Measurements from ENCODE around the gene ADCY4. TPM values are rescaled to one million over a fixed set of nuclear protein-coding genes. Genes with fewer than 3 reads are reported as not detected.
A peak's percentile ranks its signal among the peaks of the same experiment; 100 is the strongest.

ADCY4 gene
- total and polyA plus RNA-seq, 2 of the 13 experiments (the other 11 are each of a cell fraction or from before 2014, with no cell fraction given): 0.03 TPM; not detected in 1

DNA sequence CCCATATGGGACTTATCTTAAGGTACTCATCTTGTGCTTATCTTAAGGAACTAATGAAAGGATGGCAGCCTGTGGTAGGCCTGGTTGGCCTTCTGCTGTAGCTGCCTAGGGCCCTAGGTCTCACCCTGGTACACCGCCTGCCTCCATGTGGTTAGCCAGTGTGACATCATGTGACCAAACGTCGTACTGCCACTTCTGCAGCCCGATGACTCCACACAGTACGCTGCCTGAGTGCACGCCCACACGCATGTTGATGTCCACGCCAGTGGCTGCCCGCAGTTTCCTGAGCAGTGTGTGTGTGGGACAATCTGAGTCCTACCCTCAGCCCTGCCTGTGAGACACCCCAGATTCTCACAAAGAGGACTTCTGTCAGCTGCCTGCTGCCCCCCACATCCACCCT is 5.1 kb downstream of the ADCY4 start:
- Histone ChIP-seq H3K79me2 (ENCODE audit: insufficient read depth, low read length) (no peaks in the 10 kb centered on the region), H3K9me3 (ENCODE audit: low read length) (no peaks in the 10 kb centered on the region), H3K4me2 (ENCODE audit: low read depth, low read length) (no peak overlapping the region), H4K20me1 (ENCODE audit: insufficient read depth, low read length) (no peaks in the 10 kb centered on the region), H3K27ac (ENCODE audit: extremely low read length, insufficient read depth, low read length) (no peak overlapping the region), H2AFZ (ENCODE audit: low read length) (no peak overlapping the region), H3K4me1 (ENCODE audit: insufficient read depth, low read length) (peaks cover 31% of the 10 kb centered on the region), H3K36me3 (replicated peaks in 1 of 2; ENCODE audit: control insufficient read depth in 1 of 2, insufficient read depth in 2 of 2, low read length in 2 of 2) (no peaks in the 10 kb centered on the region), H3K27me3 (ENCODE audit: control insufficient read depth in 1 of 2, insufficient read depth in 2 of 2, low read length in 2 of 2) (peaks cover 32 to 82% of the 10 kb centered on the region in 2 experiments), H3K9ac (ENCODE audit: insufficient read depth, low read depth, low read length) (no peak overlapping the region), H3K4me3 (replicated peaks in 1 of 3; ENCODE audit: insufficient read depth in 1 of 3, low read depth in 2 of 3, low read length in 3 of 3) (no peak overlapping the region)
- FAIRE-seq (no peak), DNase-seq (ENCODE audit: low spot score) (no peak), ATAC-seq (no peak)
- ChIA-PET CTCF (ENCODE audit: low intra/inter-chr PET ratio, low total read pairs) (interaction anchor here (10.2 kb wide), 1 partner anchor 104 kb away, joined by 235 read pairs; the partner anchor contains the start of genes CBLN3 and KHNYN), POLR2A (interaction anchor here (0.9 to 3.1 kb wide), 5 partner anchors 87 to 134 kb away, joined by 3 to 14 read pairs (median 4); partner anchors contain the start of genes CBLN3, KHNYN, TINF2 and TM9SF1)
- no TSS peak for BruUV-seq (replicated peaks)
- intact Hi-C loops (cut with micrococcal nuclease; ENCODE audit: unreplicated experiment): loop anchor here (5.0 kb wide), 1 partner anchor 1562 kb away; the partner anchor contains the start of gene OXA1L
- WGBS (ENCODE audit: low lambda C conversion rate): 50% methylated on average over 9 of the region's 9 CpGs
- in situ Hi-C loops (cut with HindIII; ENCODE audit: extremely low pct_ligation_motif_present, low pct_unique_long_range_greater_than_20kb): loop anchor here (5.0 kb wide), 1 partner anchor 103 kb away; no protein-coding TSS in a partner anchor
- TF ChIP-seq ZNF709 (CRISPR knock-in tag; IDR thresholded peaks at IDR 0.05) (0 out of 2 replicates have a peak, but pooled peaks have one; percentile 15), HNF4G (IDR thresholded peaks at IDR 0.05; ENCODE audit: borderline replicate concordance, low read depth, low read length) (no peak), HNF4G (CRISPR knock-in tag; IDR thresholded peaks at IDR 0.05; ENCODE audit: borderline replicate concordance, low read depth) (no peak), CREB1 (IDR thresholded peaks at IDR 0.05) (peak; percentile 47), CREB1 (CRISPR knock-in tag; IDR thresholded peaks at IDR 0.05) (no peak), ZNF563 (CRISPR knock-in tag; IDR thresholded peaks at IDR 0.05) (peak; percentile 24; the same call in 1 of the 2 replicates), NCOA2 (CRISPR knock-in tag; IDR thresholded peaks at IDR 0.05) (no peak), ZNF768 (CRISPR knock-in tag; IDR thresholded peaks at IDR 0.05) (0 out of 2 replicates have a peak, but pooled peaks have one; percentile 27), EED (CRISPR knock-in tag; IDR thresholded peaks at IDR 0.05) (0 out of 2 replicates have a peak, but pooled peaks have one; percentile 44), ZBTB38 (CRISPR knock-in tag; IDR thresholded peaks at IDR 0.05) (0 out of 2 replicates have a peak, but pooled peaks have one; percentile 41), ZZZ3 (CRISPR knock-in tag; IDR thresholded peaks at IDR 0.05; ENCODE audit: borderline replicate concordance) (no peak)
- TF ChIP-seq, protein P1, sequence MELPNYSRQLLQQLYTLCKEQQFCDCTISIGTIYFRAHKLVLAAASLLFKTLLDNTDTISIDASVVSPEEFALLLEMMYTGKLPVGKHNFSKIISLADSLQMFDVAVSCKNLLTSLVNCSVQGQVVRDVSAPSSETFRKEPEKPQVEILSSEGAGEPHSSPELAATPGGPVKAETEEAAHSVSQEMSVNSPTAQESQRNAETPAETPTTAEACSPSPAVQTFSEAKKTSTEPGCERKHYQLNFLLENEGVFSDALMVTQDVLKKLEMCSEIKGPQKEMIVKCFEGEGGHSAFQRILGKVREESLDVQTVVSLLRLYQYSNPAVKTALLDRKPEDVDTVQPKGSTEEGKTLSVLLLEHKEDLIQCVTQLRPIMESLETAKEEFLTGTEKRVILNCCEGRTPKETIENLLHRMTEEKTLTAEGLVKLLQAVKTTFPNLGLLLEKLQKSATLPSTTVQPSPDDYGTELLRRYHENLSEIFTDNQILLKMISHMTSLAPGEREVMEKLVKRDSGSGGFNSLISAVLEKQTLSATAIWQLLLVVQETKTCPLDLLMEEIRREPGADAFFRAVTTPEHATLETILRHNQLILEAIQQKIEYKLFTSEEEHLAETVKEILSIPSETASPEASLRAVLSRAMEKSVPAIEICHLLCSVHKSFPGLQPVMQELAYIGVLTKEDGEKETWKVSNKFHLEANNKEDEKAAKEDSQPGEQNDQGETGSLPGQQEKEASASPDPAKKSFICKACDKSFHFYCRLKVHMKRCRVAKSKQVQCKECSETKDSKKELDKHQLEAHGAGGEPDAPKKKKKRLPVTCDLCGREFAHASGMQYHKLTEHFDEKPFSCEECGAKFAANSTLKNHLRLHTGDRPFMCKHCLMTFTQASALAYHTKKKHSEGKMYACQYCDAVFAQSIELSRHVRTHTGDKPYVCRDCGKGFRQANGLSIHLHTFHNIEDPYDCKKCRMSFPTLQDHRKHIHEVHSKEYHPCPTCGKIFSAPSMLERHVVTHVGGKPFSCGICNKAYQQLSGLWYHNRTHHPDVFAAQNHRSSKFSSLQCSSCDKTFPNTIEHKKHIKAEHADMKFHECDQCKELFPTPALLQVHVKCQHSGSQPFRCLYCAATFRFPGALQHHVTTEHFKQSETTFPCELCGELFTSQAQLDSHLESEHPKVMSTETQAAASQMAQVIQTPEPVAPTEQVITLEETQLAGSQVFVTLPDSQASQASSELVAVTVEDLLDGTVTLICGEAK (IDR thresholded peaks at IDR 0.05): no peak
- TF ChIP-seq, protein P1 (CRISPR knock-in tag; IDR thresholded peaks at IDR 0.05): no peak
- TF ChIP-seq, protein P2, sequence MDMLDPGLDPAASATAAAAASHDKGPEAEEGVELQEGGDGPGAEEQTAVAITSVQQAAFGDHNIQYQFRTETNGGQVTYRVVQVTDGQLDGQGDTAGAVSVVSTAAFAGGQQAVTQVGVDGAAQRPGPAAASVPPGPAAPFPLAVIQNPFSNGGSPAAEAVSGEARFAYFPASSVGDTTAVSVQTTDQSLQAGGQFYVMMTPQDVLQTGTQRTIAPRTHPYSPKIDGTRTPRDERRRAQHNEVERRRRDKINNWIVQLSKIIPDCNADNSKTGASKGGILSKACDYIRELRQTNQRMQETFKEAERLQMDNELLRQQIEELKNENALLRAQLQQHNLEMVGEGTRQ (IDR thresholded peaks at IDR 0.05; ENCODE audit: low read depth, low read length): 0 out of 2 replicates have a peak, but pooled peaks have one; percentile 6
- TF ChIP-seq, protein P2 (CRISPR knock-in tag; IDR thresholded peaks at IDR 0.05; ENCODE audit: borderline replicate concordance): no peak

Data from HepG2 (cell line).